ENCODE measurements around the gene ENPP7.

DNA sequence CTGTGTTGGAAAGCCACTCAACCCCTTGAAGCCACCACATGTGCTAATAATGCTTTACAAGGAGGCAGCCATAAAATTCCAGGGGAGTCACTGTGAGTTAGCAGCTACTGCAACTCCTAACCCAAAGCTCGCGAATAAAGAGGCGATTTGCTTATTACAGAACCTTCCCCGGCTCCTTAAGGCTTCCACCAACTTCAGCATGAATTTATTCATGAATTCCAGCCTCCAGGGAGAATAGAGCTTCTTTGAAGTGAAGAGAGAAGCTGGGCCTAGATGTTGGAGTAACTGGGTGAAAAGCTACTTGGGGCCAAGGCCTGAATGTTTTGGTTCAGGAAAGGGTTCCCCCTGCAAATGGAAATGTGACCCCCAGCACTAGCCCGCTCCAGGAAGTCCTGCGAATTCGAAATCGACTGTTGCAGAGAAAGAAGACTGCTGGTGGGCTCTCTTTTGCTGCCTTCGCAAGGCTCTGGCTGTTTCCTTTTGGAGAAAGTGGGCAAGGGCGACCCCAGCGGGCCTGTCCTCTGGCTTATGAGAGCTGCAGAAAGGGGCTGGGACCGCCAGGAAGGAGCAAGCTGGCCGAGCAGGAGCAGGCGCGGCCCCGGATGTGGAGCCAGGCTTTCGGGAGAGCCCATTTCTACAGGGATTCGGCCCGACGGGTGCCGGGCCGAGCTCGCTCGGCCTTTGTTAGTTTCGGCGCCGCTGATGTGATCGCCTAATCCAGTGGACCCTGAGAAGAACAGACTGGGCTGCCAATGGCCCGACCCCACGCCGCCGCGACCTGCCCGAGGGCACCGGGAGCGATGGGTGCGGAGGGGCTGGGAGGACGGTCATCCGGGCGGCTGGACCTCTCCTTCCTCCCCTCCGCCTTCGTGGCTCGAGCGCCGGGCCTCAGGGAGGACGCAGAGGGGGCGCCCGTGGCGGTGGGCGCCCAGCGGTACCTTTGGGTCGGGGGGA, 58.5 kb downstream of the ENPP7 start:
- TF ChIP-seq, protein P1, sequence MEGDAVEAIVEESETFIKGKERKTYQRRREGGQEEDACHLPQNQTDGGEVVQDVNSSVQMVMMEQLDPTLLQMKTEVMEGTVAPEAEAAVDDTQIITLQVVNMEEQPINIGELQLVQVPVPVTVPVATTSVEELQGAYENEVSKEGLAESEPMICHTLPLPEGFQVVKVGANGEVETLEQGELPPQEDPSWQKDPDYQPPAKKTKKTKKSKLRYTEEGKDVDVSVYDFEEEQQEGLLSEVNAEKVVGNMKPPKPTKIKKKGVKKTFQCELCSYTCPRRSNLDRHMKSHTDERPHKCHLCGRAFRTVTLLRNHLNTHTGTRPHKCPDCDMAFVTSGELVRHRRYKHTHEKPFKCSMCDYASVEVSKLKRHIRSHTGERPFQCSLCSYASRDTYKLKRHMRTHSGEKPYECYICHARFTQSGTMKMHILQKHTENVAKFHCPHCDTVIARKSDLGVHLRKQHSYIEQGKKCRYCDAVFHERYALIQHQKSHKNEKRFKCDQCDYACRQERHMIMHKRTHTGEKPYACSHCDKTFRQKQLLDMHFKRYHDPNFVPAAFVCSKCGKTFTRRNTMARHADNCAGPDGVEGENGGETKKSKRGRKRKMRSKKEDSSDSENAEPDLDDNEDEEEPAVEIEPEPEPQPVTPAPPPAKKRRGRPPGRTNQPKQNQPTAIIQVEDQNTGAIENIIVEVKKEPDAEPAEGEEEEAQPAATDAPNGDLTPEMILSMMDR (optimal IDR thresholded peaks at IDR 0.05 in 1 of 3, IDR thresholded peaks at IDR 0.05 in 1 of 3, conservative IDR thresholded peaks at IDR 0.05 in 1 of 3; ENCODE audit: extremely low read depth in 1 of 3, insufficient read depth in 2 of 3, low read length in 3 of 3): no peak
- no peak for TF ChIP-seq EZH2 (IDR thresholded peaks at IDR 0.05; ENCODE audit: low read length)
